NCI-H2196 (cell line): ENCODE measurements around the gene STK17A.
"Not testable (repeated sequence)": the region's sequence is repeated elsewhere in the genome, so short reads cannot be mapped to it uniquely, and the experiment has no call there.

Experiments used
- DNase-seq: peaks from one replicate; lab custom pipeline; 2025; ENCODE audit not compliant: unreplicated experiment; lab: John Stamatoyannopoulos, UW

The STK17A gene

GRCh38 chr7:43593010-43593409 lies 10.1 kb downstream of the STK17A start:
- no peak for DNase-seq

GRCh38 chr7:43594020-43594419 lies 11.1 kb downstream of the STK17A start:
- no peak for DNase-seq

GRCh38 chr7:43596426-43596825 lies 13.5 kb downstream of the STK17A start:
- DNase-seq = not testable (repeated sequence)

- no peak for DNase-seq
Observed at GRCh38 chr7:43600056-43600455, 17.1 kb downstream of the STK17A start.

- DNase-seq = no peak
Observed at GRCh38 chr7:43602256-43602655, 19.3 kb downstream of the STK17A start.

- no peak for DNase-seq
Observed at GRCh38 chr7:43604251-43604650, 21.3 kb downstream of the STK17A start.

- no peak for DNase-seq
Observed at GRCh38 chr7:43609097-43609496, 26.2 kb downstream of the STK17A start.

- DNase-seq = no peak
Observed at GRCh38 chr7:43612128-43612527, 29.2 kb downstream of the STK17A start.

- DNase-seq = no peak
Observed at GRCh38 chr7:43612599-43613589, 30.0 kb downstream of the STK17A start.

GRCh38 chr7:43615558-43616145 lies 32.7 kb downstream of the STK17A start:
- no peak for DNase-seq

GRCh38 chr7:43616977-43617376 lies 34.1 kb downstream of the STK17A start:
- DNase-seq = no peak

- DNase-seq = no peak
Observed at GRCh38 chr7:43618073-43618472, 35.2 kb downstream of the STK17A start.

GRCh38 chr7:43619213-43620012 lies 36.5 kb downstream of the STK17A start:
- DNase-seq = no peak

GRCh38 chr7:43621729-43622448 lies 39.0 kb downstream of the STK17A start:
- no peak for DNase-seq

- no peak for DNase-seq
Observed at GRCh38 chr7:43624156-43624555, 41.2 kb downstream of the STK17A start.

GRCh38 chr7:43625453-43625852 lies 42.5 kb downstream of the STK17A start:
- DNase-seq = no peak

GRCh38 chr7:43625980-43626379 lies 43.1 kb downstream of the STK17A start:
- DNase-seq = no peak

GRCh38 chr7:43626695-43627094 lies 43.8 kb downstream of the STK17A start:
- no peak for DNase-seq

- DNase-seq = not testable (repeated sequence)
Observed at GRCh38 chr7:43627798-43628197, 44.9 kb downstream of the STK17A start.

- DNase-seq = no peak
Observed at GRCh38 chr7:43628431-43628830, 45.5 kb downstream of the STK17A start.

- no peak for DNase-seq
Observed at GRCh38 chr7:43629857-43630256, 46.9 kb downstream of the STK17A start.
